ENCODE results near the gene PLCB3. TPM values are rescaled to one million over a fixed set of nuclear protein-coding genes. Genes with fewer than 3 reads are reported as not detected.

The PLCB3 gene
- total and polyA plus RNA-seq, 2 of the 13 experiments (the other 11 are each of a cell fraction or from before 2014, with no cell fraction given), result 7.5 to 13.8 TPM

DNA sequence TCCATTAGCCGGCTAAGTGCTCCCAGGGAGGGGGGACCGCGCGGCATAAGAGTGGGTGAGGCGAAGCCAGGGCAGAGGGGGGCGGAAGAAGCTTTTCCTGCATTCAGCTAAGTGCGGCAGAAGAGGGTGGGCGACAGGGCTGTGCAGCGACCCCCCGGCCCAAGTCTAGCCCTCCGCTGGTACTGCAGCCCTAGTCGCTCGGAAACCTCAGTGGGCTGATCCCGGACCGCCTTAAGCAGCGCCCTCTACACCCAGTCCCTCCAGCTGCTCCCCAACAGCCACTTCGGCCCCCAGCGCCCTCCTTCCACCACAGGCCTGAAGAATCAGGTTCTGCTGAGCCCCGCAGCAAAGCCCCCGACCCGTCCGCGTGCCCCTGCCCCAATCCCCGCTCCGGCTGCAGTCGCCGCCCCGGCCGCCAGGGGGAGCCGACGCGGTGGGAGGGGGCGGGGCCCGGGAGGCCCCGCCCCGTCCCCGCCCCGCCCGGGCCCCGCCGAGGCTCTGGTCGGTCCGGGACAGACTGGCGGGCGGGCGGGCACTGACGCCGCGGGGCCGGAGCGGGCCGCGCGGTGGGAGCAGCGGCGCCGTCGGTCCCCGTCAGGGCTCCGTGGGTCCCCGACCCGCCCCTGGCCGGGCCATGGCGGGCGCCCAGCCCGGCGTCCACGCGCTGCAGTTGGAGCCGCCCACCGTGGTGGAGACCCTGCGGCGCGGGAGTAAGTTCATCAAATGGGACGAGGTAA lies at the start of gene PLCB3 (continued):
- TF ChIP-seq, protein P1, sequence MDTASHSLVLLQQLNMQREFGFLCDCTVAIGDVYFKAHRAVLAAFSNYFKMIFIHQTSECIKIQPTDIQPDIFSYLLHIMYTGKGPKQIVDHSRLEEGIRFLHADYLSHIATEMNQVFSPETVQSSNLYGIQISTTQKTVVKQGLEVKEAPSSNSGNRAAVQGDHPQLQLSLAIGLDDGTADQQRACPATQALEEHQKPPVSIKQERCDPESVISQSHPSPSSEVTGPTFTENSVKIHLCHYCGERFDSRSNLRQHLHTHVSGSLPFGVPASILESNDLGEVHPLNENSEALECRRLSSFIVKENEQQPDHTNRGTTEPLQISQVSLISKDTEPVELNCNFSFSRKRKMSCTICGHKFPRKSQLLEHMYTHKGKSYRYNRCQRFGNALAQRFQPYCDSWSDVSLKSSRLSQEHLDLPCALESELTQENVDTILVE (CRISPR knock-in tag; IDR thresholded peaks at IDR 0.05), result no peak
- TF ChIP-seq, protein P2, sequence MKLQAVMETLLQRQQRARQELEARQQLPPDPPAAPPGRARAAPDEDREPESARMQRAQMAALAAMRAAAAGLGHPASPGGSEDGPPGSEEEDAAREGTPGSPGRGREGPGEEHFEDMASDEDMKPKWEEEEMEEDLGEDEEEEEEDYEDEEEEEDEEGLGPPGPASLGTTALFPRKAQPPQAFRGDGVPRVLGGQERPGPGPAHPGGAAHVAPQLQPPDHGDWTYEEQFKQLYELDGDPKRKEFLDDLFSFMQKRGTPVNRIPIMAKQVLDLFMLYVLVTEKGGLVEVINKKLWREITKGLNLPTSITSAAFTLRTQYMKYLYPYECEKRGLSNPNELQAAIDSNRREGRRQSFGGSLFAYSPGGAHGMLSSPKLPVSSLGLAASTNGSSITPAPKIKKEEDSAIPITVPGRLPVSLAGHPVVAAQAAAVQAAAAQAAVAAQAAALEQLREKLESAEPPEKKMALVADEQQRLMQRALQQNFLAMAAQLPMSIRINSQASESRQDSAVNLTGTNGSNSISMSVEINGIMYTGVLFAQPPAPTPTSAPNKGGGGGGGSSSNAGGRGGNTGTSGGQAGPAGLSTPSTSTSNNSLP (IDR thresholded peaks at IDR 0.05; ENCODE audit: low read depth, low read length), result no peak
- TF ChIP-seq U2AF1 (optimal IDR thresholded peaks at IDR 0.05; ENCODE audit: low read depth, low read length), result no peak
- no peak for TF ChIP-seq HOXA7 (CRISPR knock-in tag; IDR thresholded peaks at IDR 0.05)
- TF ChIP-seq, protein P3, sequence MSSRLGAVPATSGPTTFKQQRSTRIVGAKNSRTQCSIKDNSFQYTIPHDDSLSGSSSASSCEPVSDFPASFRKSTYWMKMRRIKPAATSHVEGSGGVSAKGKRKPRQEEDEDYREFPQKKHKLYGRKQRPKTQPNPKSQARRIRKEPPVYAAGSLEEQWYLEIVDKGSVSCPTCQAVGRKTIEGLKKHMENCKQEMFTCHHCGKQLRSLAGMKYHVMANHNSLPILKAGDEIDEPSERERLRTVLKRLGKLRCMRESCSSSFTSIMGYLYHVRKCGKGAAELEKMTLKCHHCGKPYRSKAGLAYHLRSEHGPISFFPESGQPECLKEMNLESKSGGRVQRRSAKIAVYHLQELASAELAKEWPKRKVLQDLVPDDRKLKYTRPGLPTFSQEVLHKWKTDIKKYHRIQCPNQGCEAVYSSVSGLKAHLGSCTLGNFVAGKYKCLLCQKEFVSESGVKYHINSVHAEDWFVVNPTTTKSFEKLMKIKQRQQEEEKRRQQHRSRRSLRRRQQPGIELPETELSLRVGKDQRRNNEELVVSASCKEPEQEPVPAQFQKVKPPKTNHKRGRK (CRISPR knock-in tag; IDR thresholded peaks at IDR 0.05), result no peak
- TF ChIP-seq, protein P4, sequence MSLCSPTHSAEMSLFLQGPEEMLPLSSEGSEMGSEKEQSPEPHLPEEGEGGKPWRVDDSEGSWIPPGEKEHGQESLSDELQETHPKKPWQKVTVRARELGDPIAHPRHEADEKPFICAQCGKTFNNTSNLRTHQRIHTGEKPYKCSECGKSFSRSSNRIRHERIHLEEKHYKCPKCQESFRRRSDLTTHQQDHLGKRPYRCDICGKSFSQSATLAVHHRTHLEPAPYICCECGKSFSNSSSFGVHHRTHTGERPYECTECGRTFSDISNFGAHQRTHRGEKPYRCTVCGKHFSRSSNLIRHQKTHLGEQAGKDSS (CRISPR knock-in tag; IDR thresholded peaks at IDR 0.05; ENCODE audit: borderline replicate concordance, low read depth), result no peak
- no peak for TF ChIP-seq SMARCC2 (IDR thresholded peaks at IDR 0.05)
- TF ChIP-seq ZNF430 (CRISPR knock-in tag; IDR thresholded peaks at IDR 0.05), result no peak
- TF ChIP-seq, protein P5, sequence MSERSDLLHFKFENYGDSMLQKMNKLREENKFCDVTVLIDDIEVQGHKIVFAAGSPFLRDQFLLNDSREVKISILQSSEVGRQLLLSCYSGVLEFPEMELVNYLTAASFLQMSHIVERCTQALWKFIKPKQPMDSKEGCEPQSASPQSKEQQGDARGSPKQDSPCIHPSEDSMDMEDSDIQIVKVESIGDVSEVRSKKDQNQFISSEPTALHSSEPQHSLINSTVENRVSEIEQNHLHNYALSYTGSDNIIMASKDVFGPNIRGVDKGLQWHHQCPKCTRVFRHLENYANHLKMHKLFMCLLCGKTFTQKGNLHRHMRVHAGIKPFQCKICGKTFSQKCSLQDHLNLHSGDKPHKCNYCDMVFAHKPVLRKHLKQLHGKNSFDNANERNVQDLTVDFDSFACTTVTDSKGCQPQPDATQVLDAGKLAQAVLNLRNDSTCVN (CRISPR knock-in tag; IDR thresholded peaks at IDR 0.05; ENCODE audit: borderline replicate concordance), result 0 out of 2 replicates have a peak, but pooled peaks have one; percentile 9
- no peak for TF ChIP-seq ZBTB20 (CRISPR knock-in tag; IDR thresholded peaks at IDR 0.05; ENCODE audit: borderline replicate concordance, low read depth)
- TF ChIP-seq, protein P6, sequence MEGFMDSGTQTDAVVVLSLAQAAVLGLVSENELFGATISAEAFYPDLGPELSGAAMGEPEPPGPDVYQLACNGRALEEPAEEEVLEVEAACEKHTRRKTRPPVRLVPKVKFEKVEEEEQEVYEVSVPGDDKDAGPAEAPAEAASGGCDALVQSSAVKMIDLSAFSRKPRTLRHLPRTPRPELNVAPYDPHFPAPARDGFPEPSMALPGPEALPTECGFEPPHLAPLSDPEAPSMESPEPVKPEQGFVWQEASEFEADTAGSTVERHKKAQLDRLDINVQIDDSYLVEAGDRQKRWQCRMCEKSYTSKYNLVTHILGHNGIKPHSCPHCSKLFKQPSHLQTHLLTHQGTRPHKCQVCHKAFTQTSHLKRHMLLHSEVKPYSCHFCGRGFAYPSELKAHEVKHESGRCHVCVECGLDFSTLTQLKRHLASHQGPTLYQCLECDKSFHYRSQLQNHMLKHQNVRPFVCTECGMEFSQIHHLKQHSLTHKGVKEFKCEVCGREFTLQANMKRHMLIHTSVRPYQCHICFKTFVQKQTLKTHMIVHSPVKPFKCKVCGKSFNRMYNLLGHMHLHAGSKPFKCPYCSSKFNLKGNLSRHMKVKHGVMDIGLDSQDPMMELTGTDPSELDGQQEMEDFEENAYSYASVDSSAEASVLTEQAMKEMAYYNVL (CRISPR knock-in tag; IDR thresholded peaks at IDR 0.05; ENCODE audit: borderline replicate concordance), result no peak
- no peak for TF ChIP-seq KDM1A (CRISPR knock-in tag; IDR thresholded peaks at IDR 0.05)
- TF ChIP-seq, protein P7, sequence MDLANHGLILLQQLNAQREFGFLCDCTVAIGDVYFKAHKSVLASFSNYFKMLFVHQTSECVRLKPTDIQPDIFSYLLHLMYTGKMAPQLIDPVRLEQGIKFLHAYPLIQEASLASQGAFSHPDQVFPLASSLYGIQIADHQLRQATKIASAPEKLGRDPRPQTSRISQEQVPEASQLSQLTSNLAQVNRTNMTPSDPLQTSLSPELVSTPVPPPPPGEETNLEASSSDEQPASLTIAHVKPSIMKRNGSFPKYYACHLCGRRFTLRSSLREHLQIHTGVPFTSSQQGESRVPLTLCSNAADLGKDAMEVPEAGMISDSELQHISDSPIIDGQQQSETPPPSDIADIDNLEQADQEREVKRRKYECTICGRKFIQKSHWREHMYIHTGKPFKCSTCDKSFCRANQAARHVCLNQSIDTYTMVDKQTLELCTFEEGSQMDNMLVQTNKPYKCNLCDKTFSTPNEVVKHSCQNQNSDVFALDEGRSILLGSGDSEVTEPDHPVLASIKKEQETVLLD (CRISPR knock-in tag; IDR thresholded peaks at IDR 0.05; ENCODE audit: low read depth), result no peak
- TF ChIP-seq MYC (CRISPR knock-in tag; IDR thresholded peaks at IDR 0.05; ENCODE audit: borderline replicate concordance), result peak; percentile 36; the same call in 1 of the 2 replicates
- peak; percentile 56; the same call in 1 of the 2 replicates for TF ChIP-seq ZNF777 (CRISPR knock-in tag; IDR thresholded peaks at IDR 0.05)
- TF ChIP-seq MEIS2 (CRISPR knock-in tag; IDR thresholded peaks at IDR 0.05), result no peak
- no peak for TF ChIP-seq CAMTA2 (CRISPR knock-in tag; IDR thresholded peaks at IDR 0.05; ENCODE audit: borderline replicate concordance)
- TF ChIP-seq CHCHD3 (CRISPR knock-in tag; IDR thresholded peaks at IDR 0.05), result no peak
- TF ChIP-seq ZSCAN25 (CRISPR knock-in tag; IDR thresholded peaks at IDR 0.05), result no peak
